Omental fat pad (tissue), 4 donors: ENCODE results near the gene LMBRD2. TPM values are rescaled to one million over a fixed set of nuclear protein-coding genes. Genes with fewer than 3 reads are reported as not detected.

Experiments used
- ATAC-seq: fragments of 150-250 bp; one replicate; pipeline ENCODE4 v1.9.1; 2016; ENCODE audit warnings: mild to moderate bottlenecking, moderate library complexity; ENCODE audit not compliant: low FRiP score
- DNase-seq: peaks from one replicate; pipeline ENCODE4 v3.0.0-alpha.2; 2019; ENCODE audit warnings: low spot score
- CTCF ChIP-seq, 3 donors: fragments of 450-650 bp; IDR thresholded peaks; one replicate each; pipeline ENCODE4 v1.5.1; 2016 to 2017; ENCODE audit warnings: antibody characterized with exemption in 3 of 3, mild to moderate bottlenecking in 3 of 3, moderate library complexity in 2 of 3
- total RNA-seq, 4 donors: library from RNA; depleted of rRNA; stranded (reverse); fragments of >200 nt; gene quantifications; one replicate each; pipeline ENCODE4 v1.1.0, GENCODE V29; 2016

The LMBRD2 gene
- total RNA-seq, 4 donors from 2014 or later, result 6.2 to 12.0 (median 8.6) TPM

GRCh38 chr5:36073595-36074216 lies 78.0 kb downstream of the LMBRD2 start:
- TF ChIP-seq CTCF (IDR thresholded peaks at IDR 0.05), result no peak
- DNase-seq (no peak), ATAC-seq (no peak)

GRCh38 chr5:36070687-36071571 lies 80.8 kb downstream of the LMBRD2 start:
- no peak for TF ChIP-seq CTCF (IDR thresholded peaks at IDR 0.05)
- no peak for ATAC-seq
- no peak for DNase-seq

- no peak for TF ChIP-seq CTCF (IDR thresholded peaks at IDR 0.05)
- ATAC-seq (no peak), DNase-seq (no peak)
These were observed 82.9 kb downstream of the LMBRD2 start for GRCh38 chr5:36068751-36069281.

GRCh38 chr5:36066540-36067210 lies 85.0 kb downstream of the LMBRD2 start, which contains the start of gene UGT3A2:
Gene UGT3A2 (minus strand): TSS chr5:36066882. CDS start chr5:36066789, 93 bp downstream.
- no peak for DNase-seq
- no peak for TF ChIP-seq CTCF (IDR thresholded peaks at IDR 0.05)
- peak; percentile 28 for ATAC-seq

- DNase-seq (no peak), ATAC-seq (no peak)
- no peak for TF ChIP-seq CTCF (IDR thresholded peaks at IDR 0.05)
These were observed 85.6 kb downstream of the LMBRD2 start for GRCh38 chr5:36066001-36066539.

- no peak for TF ChIP-seq CTCF (IDR thresholded peaks at IDR 0.05)
- ATAC-seq (no peak), DNase-seq (no peak)
These were observed 91.2 kb downstream of the LMBRD2 start for GRCh38 chr5:36060420-36060887.
